ENCODE measurements around the gene RBP3.
A peak's percentile ranks its signal among the peaks of the same experiment; 100 is the strongest.
"Not testable (repeated sequence)": the region's sequence is repeated elsewhere in the genome, so short reads cannot be mapped to it uniquely, and the experiment has no call there.

Gene RBP3

GRCh38 chr10:47376522-47377220 lies 28.5 kb downstream of the RBP3 start:
- no peak for DNase-seq

- no peak for DNase-seq
These were observed 30.0 kb downstream of the RBP3 start for GRCh38 chr10:47378183-47378510.

- no peak for DNase-seq
These were observed 30.7 kb downstream of the RBP3 start for GRCh38 chr10:47378606-47379444.

- DNase-seq, result no peak
These were observed 31.3 kb downstream of the RBP3 start for GRCh38 chr10:47379445-47379785.

- no peak for DNase-seq
These were observed 31.7 kb downstream of the RBP3 start for GRCh38 chr10:47379901-47380300.

DNA sequence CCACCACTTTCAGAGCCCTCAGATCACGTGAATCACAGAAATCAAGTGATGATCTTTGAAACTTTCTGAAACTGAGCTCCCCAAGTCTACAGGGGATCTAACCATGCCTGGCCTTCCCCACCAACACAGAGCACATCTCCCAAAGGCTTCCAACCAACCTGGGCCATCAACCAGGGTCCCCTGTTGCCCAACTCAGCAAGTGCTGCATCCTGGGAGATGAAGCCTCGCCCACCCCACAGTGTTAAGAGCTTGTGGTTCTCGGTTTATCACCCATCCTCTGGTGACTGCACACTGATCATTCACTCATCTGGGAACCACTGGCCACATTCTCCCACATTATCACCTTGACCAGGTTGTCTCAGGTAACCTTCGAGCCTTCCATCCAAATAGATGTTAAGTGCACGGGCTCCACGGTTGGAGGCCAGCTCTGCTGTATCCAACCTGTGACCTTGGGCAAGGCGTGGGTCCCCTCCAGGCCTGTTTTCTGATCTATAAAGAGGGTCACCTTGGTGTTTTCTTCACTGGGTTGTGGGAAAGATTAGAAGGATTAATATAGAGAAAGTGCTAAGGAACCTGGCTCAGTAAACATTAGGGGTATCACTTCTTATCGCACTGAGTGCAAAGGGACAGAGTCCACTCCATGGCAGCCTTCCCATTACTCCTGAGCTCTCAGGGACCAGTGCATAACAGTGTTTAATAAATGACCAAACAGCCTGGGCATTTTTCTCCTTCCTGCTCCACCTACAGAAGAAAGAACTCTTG lies 32.4 kb downstream of the RBP3 start:
- DNase-seq, result no peak

GRCh38 chr10:47381103-47381395 lies 32.9 kb downstream of the RBP3 start:
- DNase-seq, result no peak

GRCh38 chr10:47381427-47382379 lies 33.5 kb downstream of the RBP3 start:
- DNase-seq, result no peak

GRCh38 chr10:47383261-47384147 lies 35.3 kb downstream of the RBP3 start:
- DNase-seq, result no peak

GRCh38 chr10:47384148-47384921 lies 36.2 kb downstream of the RBP3 start, which contains the start of gene ZNF488:
ZNF488 (minus strand) TSS chr10:47384293; CDS start chr10:47368829, 15,464 bp downstream.
- DNase-seq, result peak; percentile 73

- not testable (repeated sequence) for DNase-seq
These were observed 37.9 kb downstream of the RBP3 start for GRCh38 chr10:47386104-47386503.

- DNase-seq, result no peak
These were observed 40.7 kb downstream of the RBP3 start for GRCh38 chr10:47388879-47389278.

GRCh38 chr10:47389619-47390018 lies 41.5 kb downstream of the RBP3 start:
- DNase-seq, result no peak

DNA sequence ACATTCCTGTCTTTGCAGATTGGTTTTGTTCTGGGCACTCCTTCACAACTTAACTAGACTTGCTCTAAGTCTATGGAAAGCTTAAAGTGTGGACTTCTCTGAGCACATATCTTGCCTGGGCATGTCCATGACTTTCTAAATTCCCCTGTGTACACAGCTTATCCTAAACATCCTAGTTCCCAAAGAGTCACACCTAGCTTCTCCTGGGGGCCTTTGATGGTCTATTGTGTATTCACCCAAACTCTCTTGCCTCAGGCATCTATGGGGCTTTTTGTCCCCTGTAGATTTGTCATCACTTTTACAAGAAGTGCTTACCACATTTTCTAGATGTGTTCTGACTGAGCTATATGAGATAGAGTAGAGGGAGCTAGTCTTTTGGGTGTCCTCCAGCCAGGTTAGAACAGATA lies 48.2 kb downstream of the RBP3 start:
- no peak for DNase-seq

GRCh38 chr10:47397256-47397655 lies 49.1 kb downstream of the RBP3 start:
- DNase-seq, result no peak

GRCh38 chr10:47400251-47400650 lies 52.1 kb downstream of the RBP3 start:
- no peak for DNase-seq

- DNase-seq, result no peak
These were observed 52.6 kb downstream of the RBP3 start for GRCh38 chr10:47400786-47401185.

DNA sequence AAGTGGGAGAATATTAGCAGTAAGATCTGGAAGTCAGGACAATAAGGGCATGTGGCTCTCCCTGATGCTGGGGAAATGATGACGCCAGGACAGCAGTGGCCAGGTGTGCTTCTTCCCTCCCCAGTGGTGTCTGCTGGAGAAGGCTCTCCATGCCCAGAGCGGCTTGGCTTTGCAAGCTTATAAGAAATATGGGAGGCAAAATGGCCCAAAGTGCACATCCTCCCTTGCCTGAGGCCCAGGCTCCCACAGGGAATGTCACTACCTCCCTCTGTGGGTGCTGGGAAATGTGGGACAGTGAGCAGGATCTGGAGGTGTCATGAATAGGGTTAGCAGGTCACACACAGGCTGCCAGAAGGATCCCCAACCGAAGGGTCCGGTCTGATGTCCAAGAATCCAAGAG lies 53.0 kb downstream of the RBP3 start:
- no peak for DNase-seq

DNA sequence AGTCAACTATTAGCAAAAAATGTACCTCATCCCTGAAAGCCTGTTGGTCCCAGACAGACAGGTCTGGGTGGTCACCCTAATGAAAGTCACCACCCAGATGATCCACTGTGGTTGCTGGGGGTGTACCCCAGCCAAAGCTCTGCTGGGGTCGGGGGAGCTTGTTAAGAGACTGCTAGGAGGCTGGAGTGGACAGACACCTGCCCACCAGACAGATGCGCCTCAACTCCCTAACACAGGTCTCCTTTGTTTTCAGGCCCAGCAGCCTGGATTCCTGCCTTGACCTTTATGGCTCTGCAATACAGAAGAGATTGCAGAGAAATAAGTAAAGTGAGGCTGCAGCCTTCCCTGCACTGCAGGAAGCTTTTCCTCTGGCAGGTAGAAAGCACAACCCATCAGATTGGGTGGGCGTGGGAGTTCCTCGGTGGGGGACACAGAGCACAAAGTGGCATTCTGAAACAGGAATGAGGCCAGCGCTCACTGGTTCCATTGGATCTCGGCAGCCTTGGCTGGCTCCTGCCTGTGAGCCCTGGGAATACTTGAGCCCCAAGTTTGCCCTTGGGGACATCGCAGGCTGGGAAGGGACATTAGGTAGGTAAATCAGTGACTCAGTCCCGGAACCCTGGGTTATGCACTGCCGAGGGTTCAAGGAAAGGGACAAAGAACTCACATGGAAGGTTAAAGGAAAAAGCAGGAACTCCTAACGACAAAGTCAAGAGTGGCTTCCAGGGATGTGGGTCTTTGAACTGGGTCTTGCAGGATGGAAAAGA lies 53.9 kb downstream of the RBP3 start:
- no peak for DNase-seq
